ENCODE measurements around the gene SOS1.

- no peak for TF ChIP-seq CREM (CRISPR knock-in tag; IDR thresholded peaks at IDR 0.05)
- TF ChIP-seq CTCF (IDR thresholded peaks at IDR 0.05), result no peak
Observed at GRCh38 chr2:39127973-39128372, 7.1 kb upstream of the SOS1 start.

Data from WTC11 (cell line).